Measurements from ENCODE around the gene PCSK4.
A peak's percentile ranks its signal among the peaks of the same experiment; 100 is the strongest.

PCSK4 gene

DNA sequence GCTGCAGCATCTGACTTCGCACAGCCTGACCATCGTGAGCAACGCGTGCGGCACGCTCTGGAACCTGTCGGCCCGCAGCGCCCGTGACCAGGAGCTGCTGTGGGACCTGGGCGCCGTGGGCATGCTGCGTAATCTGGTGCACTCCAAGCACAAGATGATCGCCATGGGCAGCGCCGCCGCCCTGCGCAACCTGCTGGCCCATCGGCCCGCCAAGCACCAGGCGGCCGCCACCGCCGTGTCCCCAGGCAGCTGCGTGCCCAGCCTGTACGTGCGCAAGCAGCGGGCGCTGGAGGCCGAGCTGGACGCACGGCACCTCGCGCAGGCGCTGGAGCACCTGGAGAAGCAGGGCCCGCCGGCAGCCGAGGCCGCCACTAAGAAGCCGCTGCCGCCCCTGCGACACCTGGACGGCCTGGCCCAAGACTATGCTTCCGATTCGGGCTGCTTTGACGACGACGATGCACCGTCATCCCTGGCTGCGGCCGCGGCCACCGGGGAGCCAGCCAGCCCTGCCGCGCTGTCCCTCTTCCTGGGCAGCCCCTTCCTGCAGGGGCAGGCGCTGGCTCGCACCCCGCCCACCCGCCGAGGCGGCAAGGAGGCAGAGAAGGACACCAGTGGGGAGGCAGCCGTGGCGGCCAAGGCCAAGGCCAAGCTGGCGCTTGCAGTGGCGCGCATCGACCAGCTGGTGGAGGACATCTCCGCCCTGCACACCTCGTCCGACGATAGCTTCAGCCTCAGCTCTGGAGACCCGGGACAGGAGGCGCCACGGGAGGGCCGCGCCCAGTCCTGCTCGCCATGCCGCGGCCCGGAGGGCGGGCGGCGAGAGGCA lies 24.7 kb downstream of the PCSK4 start:
- DNase-seq (ENCODE audit: low read depth, low spot score): no peak
- in situ Hi-C loops (cut with HindIII; ENCODE audit: low sequenced_read_pairs): no loop called here
- H3K4me3 ChIP-seq (ENCODE audit: low read depth, low read length): no peak overlapping the region
- TF ChIP-seq, protein P1, sequence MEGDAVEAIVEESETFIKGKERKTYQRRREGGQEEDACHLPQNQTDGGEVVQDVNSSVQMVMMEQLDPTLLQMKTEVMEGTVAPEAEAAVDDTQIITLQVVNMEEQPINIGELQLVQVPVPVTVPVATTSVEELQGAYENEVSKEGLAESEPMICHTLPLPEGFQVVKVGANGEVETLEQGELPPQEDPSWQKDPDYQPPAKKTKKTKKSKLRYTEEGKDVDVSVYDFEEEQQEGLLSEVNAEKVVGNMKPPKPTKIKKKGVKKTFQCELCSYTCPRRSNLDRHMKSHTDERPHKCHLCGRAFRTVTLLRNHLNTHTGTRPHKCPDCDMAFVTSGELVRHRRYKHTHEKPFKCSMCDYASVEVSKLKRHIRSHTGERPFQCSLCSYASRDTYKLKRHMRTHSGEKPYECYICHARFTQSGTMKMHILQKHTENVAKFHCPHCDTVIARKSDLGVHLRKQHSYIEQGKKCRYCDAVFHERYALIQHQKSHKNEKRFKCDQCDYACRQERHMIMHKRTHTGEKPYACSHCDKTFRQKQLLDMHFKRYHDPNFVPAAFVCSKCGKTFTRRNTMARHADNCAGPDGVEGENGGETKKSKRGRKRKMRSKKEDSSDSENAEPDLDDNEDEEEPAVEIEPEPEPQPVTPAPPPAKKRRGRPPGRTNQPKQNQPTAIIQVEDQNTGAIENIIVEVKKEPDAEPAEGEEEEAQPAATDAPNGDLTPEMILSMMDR (IDR thresholded peaks at IDR 0.05; ENCODE audit: low read depth, low read length): peak; percentile 42

- no peak overlapping the region for H3K4me3 ChIP-seq (ENCODE audit: low read depth, low read length)
- in situ Hi-C loops (cut with HindIII; ENCODE audit: low sequenced_read_pairs): no loop called here
- DNase-seq (ENCODE audit: low read depth, low spot score): no peak
- TF ChIP-seq, protein P1 (IDR thresholded peaks at IDR 0.05; ENCODE audit: low read depth, low read length): no peak
These were observed 28.3 kb downstream of the PCSK4 start for GRCh38 chr19:1461862-1462261.

GRCh38 chr19:1460033-1460995 lies 29.8 kb downstream of the PCSK4 start:
- in situ Hi-C loops (cut with HindIII; ENCODE audit: low sequenced_read_pairs): no loop called here
- TF ChIP-seq, protein P1 (IDR thresholded peaks at IDR 0.05; ENCODE audit: low read depth, low read length): no peak
- H3K4me3 ChIP-seq (ENCODE audit: low read depth, low read length): no peak overlapping the region
- DNase-seq (ENCODE audit: low read depth, low spot score): no peak

- in situ Hi-C loops (cut with HindIII; ENCODE audit: low sequenced_read_pairs): no loop called here
- no peak for DNase-seq (ENCODE audit: low read depth, low spot score)
- no peak overlapping the region for H3K4me3 ChIP-seq (ENCODE audit: low read depth, low read length)
- TF ChIP-seq, protein P1 (IDR thresholded peaks at IDR 0.05; ENCODE audit: low read depth, low read length): no peak
These were observed 30.7 kb downstream of the PCSK4 start for GRCh38 chr19:1459479-1459878.

- in situ Hi-C loops (cut with HindIII; ENCODE audit: low sequenced_read_pairs): no loop called here
- no peak overlapping the region for H3K4me3 ChIP-seq (ENCODE audit: low read depth, low read length)
- TF ChIP-seq, protein P1 (IDR thresholded peaks at IDR 0.05; ENCODE audit: low read depth, low read length): no peak
- DNase-seq (ENCODE audit: low read depth, low spot score): no peak
These were observed 32.3 kb downstream of the PCSK4 start for GRCh38 chr19:1457892-1458291.

GRCh38 chr19:1457031-1457739 lies 33.0 kb downstream of the PCSK4 start:
- no peak overlapping the region for H3K4me3 ChIP-seq (ENCODE audit: low read depth, low read length)
- TF ChIP-seq, protein P1 (IDR thresholded peaks at IDR 0.05; ENCODE audit: low read depth, low read length): no peak
- DNase-seq (ENCODE audit: low read depth, low spot score): no peak
- in situ Hi-C loops (cut with HindIII; ENCODE audit: low sequenced_read_pairs): no loop called here

All from astrocyte of the spinal cord (primary cell).